Adipocyte (in vitro differentiated cells): ENCODE measurements around the gene NOL4L.
"Not testable (repeated sequence)": the region's sequence is repeated elsewhere in the genome, so short reads cannot be mapped to it uniquely, and the experiment has no call there.

Source experiments
- DNase-seq: peaks from one replicate; pipeline ENCODE4 v3.0.0-alpha.2; 2015; ENCODE audit warnings: low read depth
- H3K27me3 ChIP-seq: replicated peaks from 2 replicates; pipeline ENCODE4 v1.7.0; 2013; ENCODE audit warnings: mild to moderate bottlenecking, low read length, moderate library complexity; ENCODE audit not compliant: control insufficient read depth, insufficient read depth
- H3K36me3 ChIP-seq: 2 replicates; pipeline ENCODE4 v1.7.0; 2013; ENCODE audit warnings: low read length, mild to moderate bottlenecking, moderate library complexity; ENCODE audit not compliant: control insufficient read depth, insufficient read depth, severe bottlenecking
- H3K4me1 ChIP-seq: 2 replicates; pipeline ENCODE4 v1.7.0; 2013; ENCODE audit warnings: mild to moderate bottlenecking, low read length, moderate library complexity; ENCODE audit not compliant: control insufficient read depth, insufficient read depth
- H3K4me3 ChIP-seq: 2 replicates; pipeline ENCODE4 v1.7.0; 2013; ENCODE audit warnings: mild to moderate bottlenecking, low read length, moderate library complexity
- H3K9ac ChIP-seq: 2 replicates; pipeline ENCODE4 v1.7.0; 2013; ENCODE audit warnings: mild to moderate bottlenecking, low read length, moderate library complexity
- H3K9me3 ChIP-seq: 2 replicates; pipeline ENCODE4 v1.7.0; 2013; ENCODE audit warnings: mild to moderate bottlenecking, low read length, moderate library complexity; ENCODE audit not compliant: control insufficient read depth

The NOL4L gene

DNA sequence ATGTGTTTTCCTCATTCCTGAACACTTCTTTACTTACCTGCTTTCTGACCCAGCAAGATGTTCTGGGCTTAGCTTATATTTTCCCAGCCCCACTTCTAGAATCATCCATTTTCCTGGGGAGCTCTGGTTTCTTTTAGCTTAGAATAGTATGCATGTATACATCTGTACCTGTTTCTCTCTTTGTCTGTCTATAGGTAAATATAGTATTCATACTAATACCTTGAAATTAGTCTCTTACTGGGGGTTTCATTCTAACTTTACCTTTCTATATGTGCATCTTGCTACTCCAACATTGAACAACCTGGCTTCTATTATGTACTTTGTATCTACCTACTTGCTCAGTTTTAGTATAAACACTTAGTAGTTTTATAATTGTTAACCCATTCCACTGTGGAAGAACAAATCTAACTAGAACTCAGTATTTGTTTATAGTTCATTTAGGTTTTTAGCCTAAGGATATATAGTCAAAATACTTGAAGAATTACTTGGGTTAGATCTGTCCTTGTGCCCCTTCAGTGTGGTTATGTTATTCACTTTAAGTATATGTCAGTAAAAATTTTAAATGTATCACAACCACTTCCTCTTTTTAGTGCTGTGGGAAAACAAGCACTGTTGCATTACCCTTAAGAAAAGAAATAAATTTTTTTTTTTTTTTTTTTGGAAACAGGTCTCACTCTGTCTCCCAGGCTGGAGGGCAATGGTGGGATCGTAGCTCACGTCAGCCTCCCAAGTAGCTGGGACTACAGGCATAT lies 173.0 kb downstream of the NOL4L start:
- Histone ChIP-seq H3K27me3 (no peaks in the 10 kb centered on the region), H3K4me1 (no peaks in the 10 kb centered on the region), H3K9ac (no peak overlapping the region), H3K9me3 (no peaks in the 10 kb centered on the region), H3K4me3 (no peak overlapping the region), H3K36me3 (peaks cover 4% of the 10 kb centered on the region)
- no peak for DNase-seq

GRCh38 chr20:32407131-32407750 lies 177.9 kb downstream of the NOL4L start:
- H3K4me1 ChIP-seq, H3K27me3 ChIP-seq, DNase-seq, H3K4me3 ChIP-seq, H3K9ac ChIP-seq, H3K9me3 ChIP-seq: not testable (repeated sequence)
- H3K36me3 ChIP-seq, result peaks cover 14% of the 10 kb centered on the region

GRCh38 chr20:32406701-32407100 lies 178.4 kb downstream of the NOL4L start:
- no peak for DNase-seq
- no peaks in the 10 kb centered on the region for H3K9me3 ChIP-seq
- peaks cover 20% of the 10 kb centered on the region for H3K36me3 ChIP-seq
- H3K4me3 ChIP-seq, result no peak overlapping the region
- H3K27me3 ChIP-seq, result no peaks in the 10 kb centered on the region
- no peaks in the 10 kb centered on the region for H3K4me1 ChIP-seq
- H3K9ac ChIP-seq, result no peak overlapping the region

DNA sequence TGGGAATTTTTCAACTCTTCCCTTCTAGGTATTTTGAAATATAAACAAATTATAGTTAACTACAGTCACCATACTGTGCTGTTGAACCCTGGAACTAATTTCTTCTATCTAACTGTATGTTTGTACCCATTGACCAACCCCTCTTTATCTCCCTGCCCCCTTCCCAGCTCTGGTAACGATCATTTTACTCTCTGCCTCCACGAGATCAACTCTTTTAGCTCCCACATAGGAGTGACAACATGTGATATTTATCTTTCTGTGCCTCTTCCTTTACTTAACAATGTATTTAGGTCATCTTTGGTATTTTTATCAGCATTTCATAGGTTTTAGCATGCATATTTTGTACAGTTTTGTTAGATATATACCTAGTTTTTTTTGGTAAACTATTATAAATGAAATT lies 181.1 kb downstream of the NOL4L start:
- H3K4me3 ChIP-seq, result no peak overlapping the region
- no peaks in the 10 kb centered on the region for H3K9me3 ChIP-seq
- no peaks in the 10 kb centered on the region for H3K4me1 ChIP-seq
- H3K9ac ChIP-seq, result no peak overlapping the region
- DNase-seq, result no peak
- peaks cover 22% of the 10 kb centered on the region for H3K36me3 ChIP-seq
- H3K27me3 ChIP-seq, result no peaks in the 10 kb centered on the region

- DNase-seq, result no peak
- peaks cover 2% of the 10 kb centered on the region for H3K4me1 ChIP-seq
- H3K9me3 ChIP-seq, result no peaks in the 10 kb centered on the region
- peaks cover 12% of the 10 kb centered on the region for H3K36me3 ChIP-seq
- no peak overlapping the region for H3K4me3 ChIP-seq
- no peaks in the 10 kb centered on the region for H3K27me3 ChIP-seq
- H3K9ac ChIP-seq, result no peak overlapping the region
Observed at GRCh38 chr20:32400476-32400875, 184.7 kb downstream of the NOL4L start.

GRCh38 chr20:32397567-32398084 lies 187.5 kb downstream of the NOL4L start:
- no peak overlapping the region for H3K4me3 ChIP-seq
- no peak overlapping the region for H3K9ac ChIP-seq
- H3K4me1 ChIP-seq, result peaks cover 2% of the 10 kb centered on the region
- no peaks in the 10 kb centered on the region for H3K9me3 ChIP-seq
- H3K27me3 ChIP-seq, result no peaks in the 10 kb centered on the region
- no peak for DNase-seq
- peaks cover 25% of the 10 kb centered on the region for H3K36me3 ChIP-seq

DNA sequence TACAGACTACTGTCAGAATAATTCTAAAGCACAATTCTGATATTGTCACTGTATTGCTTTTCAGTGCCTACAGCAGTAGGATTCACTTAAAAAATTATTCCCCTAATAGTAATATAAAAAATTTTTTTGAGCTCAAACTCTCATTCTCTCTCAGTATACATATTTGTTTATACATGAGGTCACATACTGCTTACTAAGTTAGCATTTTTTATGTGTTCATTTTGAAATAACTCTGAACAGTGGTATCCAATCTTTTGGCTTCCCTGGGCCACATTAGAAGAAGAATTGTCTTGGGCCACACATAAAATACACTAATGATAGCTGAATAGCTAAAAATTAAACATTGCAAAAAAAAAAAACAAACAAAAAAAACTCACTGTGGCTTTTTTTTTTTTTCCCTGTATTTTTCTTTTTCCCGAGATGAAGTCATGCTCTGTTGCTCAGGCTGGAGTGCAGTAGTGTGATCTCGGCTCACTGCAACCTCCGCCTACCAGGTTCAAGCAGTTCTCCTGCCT lies 188.4 kb downstream of the NOL4L start:
- H3K4me3 ChIP-seq, result no peak overlapping the region
- H3K9me3 ChIP-seq, result no peaks in the 10 kb centered on the region
- peaks cover 16% of the 10 kb centered on the region for H3K36me3 ChIP-seq
- peaks cover 2% of the 10 kb centered on the region for H3K4me1 ChIP-seq
- H3K27me3 ChIP-seq, result no peaks in the 10 kb centered on the region
- no peak overlapping the region for H3K9ac ChIP-seq
- peak; percentile 57 for DNase-seq

GRCh38 chr20:32395066-32395465 lies 190.1 kb downstream of the NOL4L start:
- H3K27me3 ChIP-seq, result no peaks in the 10 kb centered on the region
- peaks cover 2% of the 10 kb centered on the region for H3K4me1 ChIP-seq
- H3K4me3 ChIP-seq, result no peak overlapping the region
- no peaks in the 10 kb centered on the region for H3K9me3 ChIP-seq
- no peak overlapping the region for H3K9ac ChIP-seq
- peaks cover 23% of the 10 kb centered on the region for H3K36me3 ChIP-seq
- no peak for DNase-seq
